GM12872 (cell line): ENCODE data around the gene TMEM37.

Experiments used
- CTCF ChIP-seq: IDR thresholded peaks from 3 replicates; pipeline ENCODE4 v1.5.1; 2011; ENCODE audit warnings: low read depth, mild to moderate bottlenecking, low read length, moderate library complexity; ENCODE audit not compliant: insufficient read depth

Gene TMEM37

GRCh38 chr2:119431155-119431975 lies at the start of gene TMEM37:
TSS of gene TMEM37 (plus strand) at chr2:119431854. CDS start at chr2:119431904, 50 bp downstream.
- no peak for TF ChIP-seq CTCF

- TF ChIP-seq CTCF, result no peak
These were observed 48.1 kb upstream of the TMEM37 start for GRCh38 chr2:119383410-119384140.

GRCh38 chr2:119384971-119385370 lies 46.7 kb upstream of the TMEM37 start:
- TF ChIP-seq CTCF, result no peak

- TF ChIP-seq CTCF, result no peak
These were observed 46.2 kb upstream of the TMEM37 start for GRCh38 chr2:119385466-119385865.

- TF ChIP-seq CTCF, result peak; percentile 40; the same call in 2 of the 3 replicates
These were observed 44.1 kb upstream of the TMEM37 start for GRCh38 chr2:119387381-119388129.

- no peak for TF ChIP-seq CTCF
These were observed 41.9 kb upstream of the TMEM37 start for GRCh38 chr2:119389615-119390306.
